Measurements from ENCODE around the gene NIPSNAP3A. TPM values are rescaled to one million over a fixed set of nuclear protein-coding genes. Genes with fewer than 3 reads are reported as not detected.

The NIPSNAP3A gene
- total RNA-seq, 1 donor from 2014 or later, result 19.3 TPM

- intact Hi-C loops (cut with micrococcal nuclease), result no loop called here
Measured at GRCh38 chr9:104772714-104773510, 25.4 kb downstream of the NIPSNAP3A start.

GRCh38 chr9:104774132-104774531, 26.6 kb downstream of the NIPSNAP3A start:
- intact Hi-C loops (cut with micrococcal nuclease), result no loop called here

- intact Hi-C loops (cut with micrococcal nuclease), result no loop called here
Measured at GRCh38 chr9:104774831-104775573, 27.5 kb downstream of the NIPSNAP3A start.

DNA sequence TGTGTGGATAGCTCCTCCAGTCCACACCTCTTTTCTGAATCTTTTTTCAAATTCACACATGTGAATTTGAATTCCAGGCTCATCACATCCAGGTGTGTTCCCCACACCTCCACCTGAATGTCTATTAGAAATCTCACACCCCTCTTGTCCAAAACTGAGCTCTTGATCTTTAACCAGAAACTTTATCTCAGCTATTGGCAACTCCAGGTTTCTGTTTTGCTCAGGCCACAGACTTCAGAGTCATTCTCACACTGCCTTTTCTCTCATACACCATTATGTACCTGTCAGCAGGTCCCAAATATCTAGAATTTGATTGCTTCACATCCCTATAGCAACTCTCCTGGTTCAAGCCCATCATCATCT, 28.1 kb downstream of the NIPSNAP3A start:
- intact Hi-C loops (cut with micrococcal nuclease), result no loop called here

GRCh38 chr9:104775976-104776375, 28.5 kb downstream of the NIPSNAP3A start:
- intact Hi-C loops (cut with micrococcal nuclease), result no loop called here

GRCh38 chr9:104776797-104777196, 29.3 kb downstream of the NIPSNAP3A start:
- intact Hi-C loops (cut with micrococcal nuclease), result no loop called here

GRCh38 chr9:104778802-104779201, 31.3 kb downstream of the NIPSNAP3A start:
- intact Hi-C loops (cut with micrococcal nuclease), result no loop called here

DNA sequence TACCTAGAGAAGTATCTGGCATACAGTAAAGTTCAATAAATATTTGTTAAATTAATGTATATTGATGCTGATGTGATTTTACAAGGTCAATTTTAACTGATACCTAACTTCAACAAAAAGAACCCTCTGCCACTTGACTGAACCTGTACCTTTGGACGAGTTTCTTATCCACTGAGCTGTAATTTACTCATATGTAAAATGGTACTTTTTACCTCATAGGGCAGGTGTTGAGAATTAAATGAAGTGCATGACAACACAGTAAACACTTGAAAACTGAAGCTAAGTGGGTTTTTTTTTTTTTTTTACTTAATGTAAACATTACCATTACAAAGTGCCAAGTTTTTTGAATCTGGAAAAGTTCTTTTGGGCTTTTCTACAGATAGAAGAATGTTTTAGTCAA, 31.9 kb downstream of the NIPSNAP3A start:
- intact Hi-C loops (cut with micrococcal nuclease), result no loop called here

GRCh38 chr9:104779946-104780535, 32.6 kb downstream of the NIPSNAP3A start:
- intact Hi-C loops (cut with micrococcal nuclease), result loop anchor here (2.0 to 5.0 kb wide), 2 partner anchors 377 to 637 kb away; no protein-coding TSS in a partner anchor

DNA sequence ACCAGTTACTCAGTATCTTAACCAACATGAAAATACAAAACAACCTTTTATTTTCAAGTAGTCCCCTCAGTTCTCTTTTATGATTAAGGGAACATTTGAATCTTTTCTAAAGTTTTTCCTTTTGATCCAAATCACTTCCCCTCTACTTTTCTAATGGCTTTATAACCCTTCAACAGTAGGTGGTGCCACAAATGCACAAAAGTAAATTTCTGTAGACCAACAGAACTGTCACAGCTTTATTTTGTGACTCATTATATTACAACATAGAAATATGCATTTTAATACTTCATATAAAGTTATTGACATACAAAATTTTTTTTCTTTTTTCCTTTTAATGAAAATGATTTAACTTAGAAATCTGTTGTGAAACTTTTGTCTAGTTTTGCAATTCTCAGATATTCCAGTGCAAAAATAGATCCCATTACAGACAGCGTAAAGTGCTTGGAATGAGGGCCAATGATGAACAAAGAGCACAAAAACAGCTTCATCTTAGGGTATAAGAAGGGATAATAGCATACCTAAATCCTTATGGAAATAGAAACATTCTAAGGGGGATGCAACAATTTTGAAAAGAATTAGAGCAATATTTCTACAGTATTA, 33.4 kb downstream of the NIPSNAP3A start:
- intact Hi-C loops (cut with micrococcal nuclease), result loop anchor here (2.0 to 5.0 kb wide), 2 partner anchors 376 to 636 kb away; no protein-coding TSS in a partner anchor

DNA sequence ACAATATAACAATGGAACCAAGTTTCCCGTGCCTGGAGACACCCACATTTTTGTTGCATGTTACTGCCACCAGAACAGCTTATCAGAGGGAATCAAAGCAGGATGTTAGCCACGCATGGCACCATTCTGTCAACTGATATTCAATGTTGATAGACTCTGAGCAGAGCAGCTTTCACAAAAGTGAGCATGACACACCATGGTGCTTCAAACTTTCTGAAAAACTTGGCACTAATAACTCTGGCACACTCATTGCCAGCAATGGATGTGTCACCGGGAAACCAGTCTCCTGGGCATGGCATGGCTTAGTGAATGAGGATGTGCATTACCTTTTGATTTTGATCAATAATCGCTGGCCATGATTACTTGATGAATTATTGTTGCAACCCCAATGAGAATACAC, 36.1 kb downstream of the NIPSNAP3A start:
- intact Hi-C loops (cut with micrococcal nuclease), result loop anchor here (5.0 kb wide), 1 partner anchor 634 kb away; no protein-coding TSS in a partner anchor

DNA sequence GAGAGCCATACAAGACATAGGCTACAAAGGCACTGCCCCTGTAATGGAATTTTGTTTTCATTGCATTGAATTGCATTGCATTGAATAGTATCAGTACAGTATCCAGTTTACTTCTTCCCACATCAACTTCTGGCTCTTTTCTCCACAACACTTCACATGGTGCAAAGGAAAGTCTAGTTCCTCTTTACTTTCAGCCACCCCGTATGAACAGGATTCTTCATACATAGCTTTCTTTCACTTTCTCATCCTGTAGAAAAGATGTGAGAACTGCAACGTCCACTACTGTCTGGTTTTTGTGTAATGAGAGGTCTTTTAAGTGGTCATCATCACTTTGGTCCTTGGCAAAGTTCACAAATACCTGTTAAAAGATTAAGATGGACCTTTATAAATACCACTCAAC, 36.6 kb downstream of the NIPSNAP3A start:
- intact Hi-C loops (cut with micrococcal nuclease), result loop anchor here (5.0 kb wide), 1 partner anchor 633 kb away; no protein-coding TSS in a partner anchor

GRCh38 chr9:104786293-104786692, 38.8 kb downstream of the NIPSNAP3A start:
- intact Hi-C loops (cut with micrococcal nuclease), result no loop called here

- intact Hi-C loops (cut with micrococcal nuclease), result no loop called here
Measured at GRCh38 chr9:104787306-104788015, 40.0 kb downstream of the NIPSNAP3A start.

- intact Hi-C loops (cut with micrococcal nuclease), result no loop called here
Measured at GRCh38 chr9:104788251-104788650, 40.8 kb downstream of the NIPSNAP3A start.

GRCh38 chr9:104794070-104794469, 46.6 kb downstream of the NIPSNAP3A start:
- intact Hi-C loops (cut with micrococcal nuclease), result no loop called here

- intact Hi-C loops (cut with micrococcal nuclease), result no loop called here
Measured at GRCh38 chr9:104795082-104795481, 47.6 kb downstream of the NIPSNAP3A start.

- intact Hi-C loops (cut with micrococcal nuclease), result no loop called here
Measured at GRCh38 chr9:104795857-104796256, 48.4 kb downstream of the NIPSNAP3A start.

DNA sequence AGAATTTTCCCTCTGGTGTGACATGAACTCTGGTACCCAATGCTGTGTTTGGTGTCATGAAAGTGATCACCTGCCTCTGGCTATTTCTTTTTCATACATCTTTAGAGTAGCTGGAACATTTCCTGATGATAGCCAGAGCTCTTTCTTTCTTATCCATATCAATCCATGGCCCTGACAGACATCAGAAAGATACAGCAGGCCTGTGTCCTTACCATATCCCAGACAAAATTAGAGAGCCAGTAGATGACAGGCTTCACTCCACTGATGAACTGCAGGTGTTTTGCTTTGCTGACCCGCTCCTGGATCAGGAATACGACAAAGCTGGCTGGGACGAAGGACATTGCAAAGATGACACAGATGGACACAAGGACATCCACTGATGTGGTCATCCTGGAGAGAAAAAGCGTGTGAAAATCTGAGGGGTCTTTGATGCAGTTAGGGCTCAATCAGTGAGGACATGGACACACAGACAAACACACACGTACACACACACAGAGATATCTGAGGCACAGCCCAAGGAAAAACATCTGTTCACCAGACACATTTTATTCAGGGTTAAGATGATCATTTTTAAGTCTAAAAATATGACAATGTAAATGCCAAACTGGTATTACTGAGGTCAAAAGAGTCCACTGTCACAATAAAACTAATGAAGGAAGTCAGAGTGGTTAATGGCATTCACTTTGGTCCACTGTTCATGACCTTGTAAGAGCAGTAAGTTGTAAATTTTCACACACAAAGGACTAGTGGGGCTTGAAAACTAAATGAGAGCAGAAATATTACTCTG, 50.9 kb downstream of the NIPSNAP3A start:
- intact Hi-C loops (cut with micrococcal nuclease), result no loop called here
